HepG2 (cell line): ENCODE results near the gene PEPD. TPM values are rescaled to one million over a fixed set of nuclear protein-coding genes. Genes with fewer than 3 reads are reported as not detected.
A peak's percentile ranks its signal among the peaks of the same experiment; 100 is the strongest.

Experiments
- KDM1A ChIP-seq: IDR thresholded peaks from 2 replicates; pipeline ENCODE4 v1.6.1; 2016; ENCODE audit warnings: missing compliant biosample characterization
- KDM4B ChIP-seq: sonication (generic); formaldehyde crosslinking; IDR thresholded peaks from 2 replicates; pipeline ENCODE4 v1.4.0; 2020; ENCODE audit warnings: missing genetic modification reagents
- MED8 ChIP-seq: sonication (generic); formaldehyde crosslinking; IDR thresholded peaks from 2 replicates; pipeline ENCODE4 v1.8.1; 2023; ENCODE audit warnings: mild to moderate bottlenecking, missing genetic modification reagents; ENCODE audit not compliant: insufficient replicate concordance
- MTA1 ChIP-seq: sonication (generic); formaldehyde crosslinking; IDR thresholded peaks from 2 replicates; pipeline ENCODE4 v1.4.0; 2020; ENCODE audit warnings: missing genetic modification reagents, mild to moderate bottlenecking, borderline replicate concordance
- RORA ChIP-seq: sonication (generic); formaldehyde crosslinking; IDR thresholded peaks from 2 replicates; pipeline ENCODE4 v1.5.0; 2020; ENCODE audit warnings: mild to moderate bottlenecking, missing genetic modification reagents, moderate library complexity
- SALL1 ChIP-seq: sonication (generic); formaldehyde crosslinking; IDR thresholded peaks from 2 replicates; pipeline ENCODE4 v1.8.0; 2022; ENCODE audit warnings: mild to moderate bottlenecking, missing genetic modification reagents
- SNAPC2 ChIP-seq: sonication (generic); formaldehyde crosslinking; IDR thresholded peaks from 2 replicates; pipeline ENCODE4 v1.8.1; 2022; ENCODE audit warnings: mild to moderate bottlenecking, missing genetic modification reagents
- TBL1XR1 ChIP-seq: fragments of 150-350 bp; IDR thresholded peaks from 2 replicates; pipeline ENCODE4 v1.6.1; 2014; ENCODE audit warnings: borderline replicate concordance, low read length; ENCODE audit not compliant: partially characterized antibody
- ZNF205 ChIP-seq: IDR thresholded peaks from 2 replicates; pipeline ENCODE4 v1.6.1; 2018; ENCODE audit warnings: missing biosample characterization, missing genetic modification reagents
- polyA plus RNA-seq, 8 experiments: library from polyadenylated mRNA; depleted of rRNA in 3 of 8; stranded (reverse) in 7 of 8; unstranded in 1 of 8; fragments of >200 nt; fragmentation: Illumina TruSeq in 4 of 8; extraction: Trizol in 4 of 8; gene quantifications; 2 replicates each; pipeline versions ENCODE4 v1.2.1 to v1.2.3, GENCODE V29; 2011 to 2016; ENCODE audit warnings: low read depth in 4 of 8, missing spikeins in 1 of 8, mixed read lengths in 1 of 8; ENCODE audit not compliant: insufficient read depth in 1 of 8
- total RNA-seq, 5 experiments: library from RNA; depleted of rRNA; stranded (reverse); fragments of >200 nt; fragmentation: Illumina TruSeq; extraction: Trizol; gene quantifications; 2 replicates each; pipeline ENCODE4 v1.2.3, GENCODE V29; 2016; ENCODE audit warnings: low read depth in 1 of 5
- TF ChIP-seq, protein P1 (sequence below): sonication (generic); formaldehyde crosslinking; IDR thresholded peaks from 2 replicates; pipeline ENCODE4 v1.5.0; 2020; ENCODE audit warnings: mild to moderate bottlenecking, missing genetic modification reagents
- TF ChIP-seq, protein P2 (sequence below): sonication (generic); formaldehyde crosslinking; conservative IDR thresholded peaks from 2 replicates; pipeline ENCODE4 v1.5.0; 2020; ENCODE audit warnings: missing genetic modification reagents
- TF ChIP-seq, protein P3 (sequence below): sonication (generic); formaldehyde crosslinking; IDR thresholded peaks from 2 replicates; pipeline ENCODE4 v1.5.1; 2020; ENCODE audit warnings: missing genetic modification reagents, mild to moderate bottlenecking, borderline replicate concordance
- TF ChIP-seq, protein P4 (sequence below), 2 experiments: fragments of 450-650 bp in 1 of 2; sonication (generic) in 1 of 2; formaldehyde crosslinking in 1 of 2; IDR thresholded peaks; 2 replicates each; pipeline versions ENCODE4 v1.6.1 to v1.8.0; 2016 to 2022; ENCODE audit warnings: antibody characterized with exemption in 1 of 2, mild to moderate bottlenecking in 1 of 2, missing genetic modification reagents in 1 of 2

The PEPD gene
- total and polyA plus RNA-seq, 2 of the 13 experiments (the other 11 are each of a cell fraction or from before 2014, with no cell fraction given) = 60.7 to 75.1 TPM

DNA sequence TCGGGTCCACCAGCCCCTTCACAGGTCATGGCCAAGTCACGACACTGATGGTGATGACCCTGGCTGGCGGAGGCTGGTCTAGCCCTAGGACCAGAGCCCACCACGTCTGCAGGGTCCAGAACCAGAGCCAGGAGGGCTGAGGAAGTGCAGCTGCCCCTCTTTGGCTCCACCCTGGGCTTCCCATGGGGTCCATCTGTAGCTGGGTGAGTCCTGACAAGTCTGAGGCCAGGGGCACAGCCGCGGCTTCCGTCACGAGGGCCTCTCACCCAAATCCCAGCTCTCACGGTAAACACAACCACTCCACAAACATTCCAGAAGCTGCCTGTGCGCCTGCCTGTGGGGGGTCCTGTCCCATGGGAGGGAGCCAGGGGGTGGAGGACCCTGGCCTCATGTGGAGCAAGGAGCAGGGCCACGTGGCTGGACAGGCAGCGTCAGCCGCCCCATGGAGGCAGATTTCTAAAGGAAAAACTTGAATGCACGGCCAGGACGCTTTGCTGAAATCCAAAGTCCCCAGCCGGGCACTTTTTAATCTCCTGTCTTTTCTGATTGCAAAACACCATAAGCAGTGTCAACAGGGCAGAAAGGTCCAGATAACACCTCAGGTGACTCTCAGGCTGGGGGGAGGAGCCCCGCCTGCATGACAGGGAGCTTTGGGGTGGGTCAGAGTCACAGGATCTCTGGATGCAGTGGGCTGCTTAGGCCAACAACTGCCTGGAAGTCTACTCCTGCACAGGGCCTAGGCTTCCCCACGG lies 118.2 kb downstream of the PEPD start (continued):
- TF ChIP-seq MED8 (CRISPR knock-in tag) = peak; percentile 98
- TF ChIP-seq, protein P1, sequence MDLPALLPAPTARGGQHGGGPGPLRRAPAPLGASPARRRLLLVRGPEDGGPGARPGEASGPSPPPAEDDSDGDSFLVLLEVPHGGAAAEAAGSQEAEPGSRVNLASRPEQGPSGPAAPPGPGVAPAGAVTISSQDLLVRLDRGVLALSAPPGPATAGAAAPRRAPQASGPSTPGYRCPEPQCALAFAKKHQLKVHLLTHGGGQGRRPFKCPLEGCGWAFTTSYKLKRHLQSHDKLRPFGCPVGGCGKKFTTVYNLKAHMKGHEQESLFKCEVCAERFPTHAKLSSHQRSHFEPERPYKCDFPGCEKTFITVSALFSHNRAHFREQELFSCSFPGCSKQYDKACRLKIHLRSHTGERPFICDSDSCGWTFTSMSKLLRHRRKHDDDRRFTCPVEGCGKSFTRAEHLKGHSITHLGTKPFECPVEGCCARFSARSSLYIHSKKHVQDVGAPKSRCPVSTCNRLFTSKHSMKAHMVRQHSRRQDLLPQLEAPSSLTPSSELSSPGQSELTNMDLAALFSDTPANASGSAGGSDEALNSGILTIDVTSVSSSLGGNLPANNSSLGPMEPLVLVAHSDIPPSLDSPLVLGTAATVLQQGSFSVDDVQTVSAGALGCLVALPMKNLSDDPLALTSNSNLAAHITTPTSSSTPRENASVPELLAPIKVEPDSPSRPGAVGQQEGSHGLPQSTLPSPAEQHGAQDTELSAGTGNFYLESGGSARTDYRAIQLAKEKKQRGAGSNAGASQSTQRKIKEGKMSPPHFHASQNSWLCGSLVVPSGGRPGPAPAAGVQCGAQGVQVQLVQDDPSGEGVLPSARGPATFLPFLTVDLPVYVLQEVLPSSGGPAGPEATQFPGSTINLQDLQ (CRISPR knock-in tag) = peak; percentile 80; the same call in 1 of the 2 replicates
- TF ChIP-seq TBL1XR1 = no peak
- 0 out of 2 replicates have a peak, but pooled peaks have one; percentile 62 for TF ChIP-seq RORA (CRISPR knock-in tag)
- TF ChIP-seq, protein P2, sequence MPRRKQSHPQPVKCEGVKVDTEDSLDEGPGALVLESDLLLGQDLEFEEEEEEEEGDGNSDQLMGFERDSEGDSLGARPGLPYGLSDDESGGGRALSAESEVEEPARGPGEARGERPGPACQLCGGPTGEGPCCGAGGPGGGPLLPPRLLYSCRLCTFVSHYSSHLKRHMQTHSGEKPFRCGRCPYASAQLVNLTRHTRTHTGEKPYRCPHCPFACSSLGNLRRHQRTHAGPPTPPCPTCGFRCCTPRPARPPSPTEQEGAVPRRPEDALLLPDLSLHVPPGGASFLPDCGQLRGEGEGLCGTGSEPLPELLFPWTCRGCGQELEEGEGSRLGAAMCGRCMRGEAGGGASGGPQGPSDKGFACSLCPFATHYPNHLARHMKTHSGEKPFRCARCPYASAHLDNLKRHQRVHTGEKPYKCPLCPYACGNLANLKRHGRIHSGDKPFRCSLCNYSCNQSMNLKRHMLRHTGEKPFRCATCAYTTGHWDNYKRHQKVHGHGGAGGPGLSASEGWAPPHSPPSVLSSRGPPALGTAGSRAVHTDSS (CRISPR knock-in tag) = no peak
- TF ChIP-seq, protein P3, sequence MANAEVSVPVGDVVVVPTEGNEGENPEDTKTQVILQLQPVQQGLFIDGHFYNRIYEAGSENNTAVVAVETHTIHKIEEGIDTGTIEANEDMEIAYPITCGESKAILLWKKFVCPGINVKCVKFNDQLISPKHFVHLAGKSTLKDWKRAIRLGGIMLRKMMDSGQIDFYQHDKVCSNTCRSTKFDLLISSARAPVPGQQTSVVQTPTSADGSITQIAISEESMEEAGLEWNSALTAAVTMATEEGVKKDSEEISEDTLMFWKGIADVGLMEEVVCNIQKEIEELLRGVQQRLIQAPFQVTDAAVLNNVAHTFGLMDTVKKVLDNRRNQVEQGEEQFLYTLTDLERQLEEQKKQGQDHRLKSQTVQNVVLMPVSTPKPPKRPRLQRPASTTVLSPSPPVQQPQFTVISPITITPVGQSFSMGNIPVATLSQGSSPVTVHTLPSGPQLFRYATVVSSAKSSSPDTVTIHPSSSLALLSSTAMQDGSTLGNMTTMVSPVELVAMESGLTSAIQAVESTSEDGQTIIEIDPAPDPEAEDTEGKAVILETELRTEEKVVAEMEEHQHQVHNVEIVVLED (CRISPR knock-in tag) = peak; percentile 77
- TF ChIP-seq, protein P4, sequence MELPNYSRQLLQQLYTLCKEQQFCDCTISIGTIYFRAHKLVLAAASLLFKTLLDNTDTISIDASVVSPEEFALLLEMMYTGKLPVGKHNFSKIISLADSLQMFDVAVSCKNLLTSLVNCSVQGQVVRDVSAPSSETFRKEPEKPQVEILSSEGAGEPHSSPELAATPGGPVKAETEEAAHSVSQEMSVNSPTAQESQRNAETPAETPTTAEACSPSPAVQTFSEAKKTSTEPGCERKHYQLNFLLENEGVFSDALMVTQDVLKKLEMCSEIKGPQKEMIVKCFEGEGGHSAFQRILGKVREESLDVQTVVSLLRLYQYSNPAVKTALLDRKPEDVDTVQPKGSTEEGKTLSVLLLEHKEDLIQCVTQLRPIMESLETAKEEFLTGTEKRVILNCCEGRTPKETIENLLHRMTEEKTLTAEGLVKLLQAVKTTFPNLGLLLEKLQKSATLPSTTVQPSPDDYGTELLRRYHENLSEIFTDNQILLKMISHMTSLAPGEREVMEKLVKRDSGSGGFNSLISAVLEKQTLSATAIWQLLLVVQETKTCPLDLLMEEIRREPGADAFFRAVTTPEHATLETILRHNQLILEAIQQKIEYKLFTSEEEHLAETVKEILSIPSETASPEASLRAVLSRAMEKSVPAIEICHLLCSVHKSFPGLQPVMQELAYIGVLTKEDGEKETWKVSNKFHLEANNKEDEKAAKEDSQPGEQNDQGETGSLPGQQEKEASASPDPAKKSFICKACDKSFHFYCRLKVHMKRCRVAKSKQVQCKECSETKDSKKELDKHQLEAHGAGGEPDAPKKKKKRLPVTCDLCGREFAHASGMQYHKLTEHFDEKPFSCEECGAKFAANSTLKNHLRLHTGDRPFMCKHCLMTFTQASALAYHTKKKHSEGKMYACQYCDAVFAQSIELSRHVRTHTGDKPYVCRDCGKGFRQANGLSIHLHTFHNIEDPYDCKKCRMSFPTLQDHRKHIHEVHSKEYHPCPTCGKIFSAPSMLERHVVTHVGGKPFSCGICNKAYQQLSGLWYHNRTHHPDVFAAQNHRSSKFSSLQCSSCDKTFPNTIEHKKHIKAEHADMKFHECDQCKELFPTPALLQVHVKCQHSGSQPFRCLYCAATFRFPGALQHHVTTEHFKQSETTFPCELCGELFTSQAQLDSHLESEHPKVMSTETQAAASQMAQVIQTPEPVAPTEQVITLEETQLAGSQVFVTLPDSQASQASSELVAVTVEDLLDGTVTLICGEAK (IDR thresholded peaks at IDR 0.05) = no peak
- TF ChIP-seq, protein P4 (CRISPR knock-in tag; IDR thresholded peaks at IDR 0.05) = peak; percentile 93
- no peak for TF ChIP-seq KDM1A (CRISPR knock-in tag)
- peak; percentile 99 for TF ChIP-seq SALL1 (CRISPR knock-in tag)
- TF ChIP-seq KDM4B (CRISPR knock-in tag) = peak; percentile 96
- TF ChIP-seq MTA1 (CRISPR knock-in tag) = peak; percentile 97
- peak; percentile 96 for TF ChIP-seq SNAPC2
- TF ChIP-seq ZNF205 (CRISPR knock-in tag) = peak; percentile 57; the same call in 1 of the 2 replicates
